GM12891 (cell line): ENCODE measurements around the gene HDAC4.

Experiments used
- POLR2A ChIP-seq: IDR thresholded peaks from 2 replicates; pipeline ENCODE4 v1.6.1; 2011; ENCODE audit warnings: low read depth, low read length, control low read depth
- TAF1 ChIP-seq: IDR thresholded peaks from 2 replicates; pipeline ENCODE4 v1.6.1; 2011; ENCODE audit warnings: low read depth, low read length, control low read depth

- TF ChIP-seq POLR2A: no peak
- no peak for TF ChIP-seq TAF1
Measured at GRCh38 chr2:239072786-239073185, 328.0 kb downstream of the HDAC4 start.
